GM21515 (cell line): Measurements from ENCODE around the gene CAPG.
"Not testable (repeated sequence)": the region's sequence is repeated elsewhere in the genome, so short reads cannot be mapped to it uniquely, and the experiment has no call there.

Source experiments
- ATAC-seq: cut with Tn5 transposase; IDR thresholded peaks from one replicate; pipeline ENCODE4 v1.9.1; 2021; ENCODE audit not compliant: unreplicated experiment

Gene CAPG

DNA sequence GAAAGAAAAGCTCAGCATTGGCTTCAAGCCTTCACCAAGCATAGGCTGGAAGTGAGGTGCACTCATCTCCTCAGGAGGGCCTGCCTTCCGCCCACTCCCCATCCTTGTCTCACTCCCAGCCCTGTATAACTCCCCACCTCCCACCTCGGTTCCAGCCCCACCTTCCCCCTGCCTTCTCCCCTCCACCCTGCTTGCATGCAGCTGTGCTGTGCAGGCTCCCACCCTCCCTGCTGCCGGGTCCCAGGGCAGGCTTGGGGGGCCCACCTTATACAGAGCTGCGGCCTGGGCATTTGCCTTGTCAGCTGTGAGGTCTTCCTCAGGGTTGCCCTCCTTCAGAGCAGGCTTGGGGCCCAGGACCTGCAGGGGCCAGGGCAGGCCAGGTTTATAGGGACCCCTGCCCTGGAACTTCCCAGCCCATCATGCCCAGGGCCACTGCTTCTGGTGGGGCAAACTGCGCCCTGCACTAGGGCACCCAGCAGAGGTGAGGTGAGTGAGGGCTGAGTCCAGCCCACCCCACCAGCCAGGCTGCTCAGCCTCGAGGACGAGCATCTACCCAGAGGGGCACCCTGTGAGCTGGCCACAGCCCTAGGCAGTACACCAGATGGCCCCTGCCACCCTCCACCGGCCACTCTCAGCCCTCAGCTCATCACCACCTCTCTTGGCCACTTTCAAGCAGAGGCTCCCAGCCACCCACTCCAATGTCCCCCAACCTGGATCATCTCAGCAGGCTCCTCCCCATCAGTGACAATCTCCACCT is 11.6 kb downstream of the CAPG start:
- ATAC-seq, result no peak

- no peak for ATAC-seq
These were observed 12.2 kb downstream of the CAPG start for GRCh38 chr2:85397925-85398331.

- ATAC-seq, result no peak
These were observed 13.4 kb downstream of the CAPG start for GRCh38 chr2:85396531-85397470.

DNA sequence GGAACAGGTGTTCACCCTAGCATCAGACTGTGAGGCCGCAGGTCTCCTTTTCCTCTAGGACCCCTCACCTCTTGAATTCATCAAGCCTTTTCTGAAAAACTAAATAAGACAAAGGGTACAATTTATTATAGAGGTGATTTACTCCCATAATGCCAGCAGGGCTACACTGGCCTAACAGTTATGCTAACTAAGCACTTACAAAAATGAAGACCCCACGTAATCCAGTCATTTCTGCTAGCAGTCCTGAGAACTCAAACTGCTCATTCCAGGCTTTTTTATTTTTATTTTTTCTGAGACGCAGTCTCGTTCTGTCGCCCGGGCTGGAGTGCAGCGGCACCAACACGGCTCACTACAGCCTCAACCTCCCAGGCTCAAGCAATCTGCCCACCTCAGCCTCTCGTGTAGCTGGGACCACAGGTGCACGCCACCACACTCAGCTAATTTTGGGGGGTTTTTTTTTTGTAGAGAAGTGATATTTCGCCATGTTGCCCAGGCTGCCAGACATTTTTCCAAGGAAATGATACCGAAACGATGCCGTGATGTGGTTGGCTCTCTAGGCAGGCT is 14.2 kb downstream of the CAPG start:
- ATAC-seq, result no peak

DNA sequence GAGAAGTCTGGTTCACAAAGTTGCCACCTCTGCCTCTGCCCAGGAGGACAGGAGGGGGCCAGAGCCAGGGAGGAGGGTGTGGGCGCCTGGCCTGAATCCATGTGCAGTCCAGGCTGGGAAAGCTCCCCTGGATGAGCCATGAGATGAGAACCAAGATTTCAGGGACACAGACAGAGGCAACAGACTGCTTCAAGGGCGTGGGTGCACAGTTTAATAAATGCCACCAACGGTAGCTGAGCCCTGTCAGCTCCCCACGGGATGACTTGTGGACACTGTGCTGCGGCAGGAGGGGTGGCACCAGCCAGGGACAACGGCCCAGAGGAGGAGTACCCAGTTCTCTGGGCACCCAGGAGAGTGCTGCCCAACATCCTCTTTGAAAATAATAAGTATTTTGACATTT is 15.2 kb downstream of the CAPG start:
- ATAC-seq, result no peak

- ATAC-seq, result no peak
These were observed 15.9 kb downstream of the CAPG start for GRCh38 chr2:85394261-85394681.

GRCh38 chr2:85393836-85394235 is 16.3 kb downstream of the CAPG start:
- ATAC-seq, result no peak

DNA sequence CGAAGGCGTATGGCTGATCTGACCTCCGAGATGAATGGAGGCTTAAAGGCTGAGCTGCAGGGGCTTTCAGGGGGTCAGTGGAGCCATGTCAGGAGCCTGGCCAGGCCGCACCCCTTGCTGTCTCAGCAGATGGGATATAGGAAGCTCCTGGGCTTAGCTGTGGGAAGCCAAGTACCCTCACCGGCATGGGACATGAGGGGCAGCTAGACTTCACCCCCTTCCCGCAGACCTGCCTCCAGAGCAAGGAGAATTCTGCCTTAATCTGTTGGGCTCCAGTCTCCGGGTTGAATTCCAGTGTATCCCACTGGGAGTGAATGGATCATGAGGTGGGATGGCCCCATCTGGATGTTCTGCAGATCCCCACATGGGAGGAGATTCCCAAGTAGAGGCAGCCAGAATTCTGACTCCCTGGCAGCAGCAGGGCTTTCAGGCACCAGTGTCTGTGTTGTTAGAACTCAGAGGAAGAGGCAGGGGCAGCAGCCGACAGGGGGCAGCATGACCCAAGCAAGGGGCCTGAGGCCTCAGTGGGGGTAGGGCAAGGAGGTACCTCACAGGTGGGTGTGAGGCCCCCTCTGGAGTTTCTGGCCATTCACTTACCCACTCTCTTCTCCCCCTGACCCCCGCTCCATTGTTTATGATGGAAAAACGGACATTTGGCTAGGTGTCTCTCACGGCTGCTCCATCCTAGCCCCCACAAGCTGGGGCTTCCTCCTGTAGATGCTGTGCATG is 19.1 kb downstream of the CAPG start:
- ATAC-seq, result no peak

DNA sequence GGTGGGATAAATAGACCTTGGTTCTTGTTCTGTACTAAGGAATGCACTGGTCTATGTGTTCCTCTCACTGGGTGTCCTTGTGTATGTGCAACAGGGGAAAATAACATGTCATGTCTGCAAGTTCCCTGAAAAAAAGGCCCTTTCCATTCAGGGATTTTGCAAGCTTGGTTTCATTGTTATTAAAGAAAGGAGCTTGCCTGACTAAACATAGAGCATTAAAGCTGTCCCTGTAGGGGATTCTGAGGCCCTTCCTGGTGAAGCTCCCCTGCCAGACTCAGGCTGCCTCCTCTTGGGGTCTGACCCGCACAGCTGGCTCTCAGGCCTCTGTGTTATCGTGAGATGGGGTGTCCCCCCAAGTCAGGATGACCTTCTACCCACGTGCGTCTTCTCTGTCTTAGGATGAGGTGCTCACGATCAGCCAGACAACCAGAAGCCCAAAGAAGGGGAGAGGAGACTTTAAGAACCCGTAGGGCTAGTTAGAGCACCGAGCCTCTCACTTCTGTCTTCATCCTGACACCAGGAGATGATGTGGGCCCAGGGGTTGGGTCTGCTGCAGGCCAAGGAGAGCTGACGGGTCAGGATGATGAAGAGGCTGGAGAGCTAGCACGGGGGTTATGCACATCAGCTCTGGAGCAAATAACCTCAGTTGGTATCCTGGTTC is 21.2 kb downstream of the CAPG start:
- no peak for ATAC-seq

DNA sequence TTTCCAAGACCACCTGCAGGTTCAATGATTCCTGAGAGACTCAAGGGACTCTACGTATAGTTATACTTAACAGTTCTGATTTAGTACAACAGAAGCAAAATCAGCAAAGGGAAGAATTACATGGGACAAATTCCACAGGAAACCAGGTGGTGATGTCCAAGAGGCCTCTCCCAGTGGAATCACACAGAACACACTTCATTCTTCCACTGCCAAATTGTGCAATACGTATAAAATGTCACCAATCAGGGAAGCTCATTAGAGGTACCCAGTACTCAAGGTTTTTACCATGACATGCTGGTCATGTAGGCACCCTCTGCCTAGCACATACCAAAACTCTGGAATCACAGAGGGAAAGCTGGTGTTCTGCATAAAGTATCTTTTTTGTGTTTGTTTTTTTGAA is 22.4 kb downstream of the CAPG start:
- no peak for ATAC-seq

DNA sequence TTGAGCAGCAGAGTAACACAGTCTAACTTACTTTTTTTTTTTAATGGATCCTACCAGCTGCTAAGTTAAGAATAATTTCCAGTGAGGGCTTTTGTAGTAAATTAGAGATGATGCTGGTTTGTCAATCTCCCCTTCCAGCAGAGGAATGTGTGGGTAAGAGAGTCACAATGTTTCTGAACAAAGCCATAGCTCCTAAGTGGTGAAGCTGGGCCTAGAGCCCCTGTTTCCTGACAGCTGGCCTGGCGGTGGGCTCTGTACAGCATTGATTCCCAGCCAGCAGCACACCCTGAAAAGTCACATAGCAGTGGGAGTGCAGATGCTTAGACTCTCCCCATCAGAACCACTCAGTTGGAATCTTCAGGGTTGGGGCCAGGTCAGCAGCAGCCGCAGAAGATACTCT is 24.4 kb downstream of the CAPG start:
- ATAC-seq, result no peak

DNA sequence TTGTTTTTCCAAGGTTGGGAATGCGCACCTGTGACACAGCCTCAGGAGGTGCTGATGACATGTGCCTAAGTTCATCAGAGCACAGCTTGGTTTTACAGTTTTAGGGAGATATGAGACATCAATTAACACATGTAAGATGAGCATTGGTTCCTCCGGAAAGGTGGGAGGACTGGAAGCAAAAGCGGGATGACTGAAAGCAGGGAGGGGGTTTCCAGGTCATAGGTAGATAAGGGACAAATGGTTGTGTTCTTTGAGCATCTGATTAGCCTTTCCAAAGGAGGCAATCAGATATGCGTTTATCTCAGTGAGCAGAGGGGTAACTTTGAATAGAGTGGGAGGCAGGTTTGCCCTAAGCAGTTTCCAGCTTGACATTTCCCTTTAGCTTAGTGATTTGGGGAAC is 26.3 kb downstream of the CAPG start:
- ATAC-seq, result no peak

DNA sequence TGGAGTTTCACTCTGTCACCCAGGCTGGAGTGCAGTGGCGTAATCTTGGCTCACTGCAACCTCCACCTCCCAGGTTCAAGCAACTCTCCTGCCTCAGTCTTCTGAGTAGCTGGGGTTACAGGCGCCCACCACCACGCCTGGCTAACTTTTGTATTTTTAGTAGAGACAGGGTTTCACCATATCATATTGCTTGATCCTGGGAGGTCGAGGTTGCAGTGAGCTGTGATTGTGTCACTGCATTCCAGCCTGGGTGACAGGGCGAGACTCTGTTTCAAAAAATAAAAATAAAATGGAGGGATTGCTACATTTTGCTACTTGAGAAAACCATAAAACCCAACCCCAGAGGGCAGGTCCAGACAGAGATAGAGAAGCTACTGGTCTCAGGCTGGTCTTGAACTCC is 27.0 kb downstream of the CAPG start:
- not testable (repeated sequence) for ATAC-seq

DNA sequence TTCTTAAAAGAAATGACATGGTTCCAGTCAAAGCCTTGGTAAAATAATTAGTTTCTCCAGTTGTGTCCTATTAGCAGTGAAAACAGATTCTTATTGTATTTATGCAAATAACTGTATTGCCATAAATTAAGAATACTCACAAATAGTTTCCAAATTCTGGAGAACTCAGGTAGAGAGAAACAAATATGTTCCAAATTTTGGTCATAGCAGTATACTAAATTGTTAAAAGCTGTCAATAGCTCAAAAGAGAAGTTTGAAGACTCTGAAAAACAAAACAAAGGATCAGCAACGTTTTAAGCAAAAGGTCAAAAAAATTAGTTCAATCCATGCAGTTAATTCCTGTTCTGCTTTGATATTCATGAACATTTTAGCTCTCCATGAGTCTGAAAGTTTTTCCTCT is 30.1 kb downstream of the CAPG start:
- no peak for ATAC-seq

DNA sequence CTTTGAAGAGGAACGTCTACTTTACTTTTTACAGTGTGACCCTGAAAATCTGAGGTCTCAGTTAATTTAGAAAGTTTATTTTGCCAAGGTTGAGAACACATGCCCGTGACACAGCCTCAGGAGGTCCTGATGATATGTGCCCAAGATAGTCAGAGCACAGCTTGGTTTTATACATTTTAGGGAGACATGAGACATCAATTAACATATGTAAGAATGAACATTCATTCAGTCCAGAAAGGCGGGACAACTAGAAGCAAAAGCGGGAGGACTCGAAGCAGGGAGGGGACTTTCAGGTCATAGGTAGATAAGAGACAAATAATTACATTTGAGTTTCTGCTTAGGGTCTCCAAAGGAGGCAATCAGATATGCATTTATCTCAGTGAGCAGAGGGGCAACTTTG is 31.9 kb downstream of the CAPG start:
- no peak for ATAC-seq

GRCh38 chr2:85377083-85377482 is 33.1 kb downstream of the CAPG start:
- ATAC-seq, result no peak

GRCh38 chr2:85376291-85377065 is 33.7 kb downstream of the CAPG start:
- no peak for ATAC-seq

DNA sequence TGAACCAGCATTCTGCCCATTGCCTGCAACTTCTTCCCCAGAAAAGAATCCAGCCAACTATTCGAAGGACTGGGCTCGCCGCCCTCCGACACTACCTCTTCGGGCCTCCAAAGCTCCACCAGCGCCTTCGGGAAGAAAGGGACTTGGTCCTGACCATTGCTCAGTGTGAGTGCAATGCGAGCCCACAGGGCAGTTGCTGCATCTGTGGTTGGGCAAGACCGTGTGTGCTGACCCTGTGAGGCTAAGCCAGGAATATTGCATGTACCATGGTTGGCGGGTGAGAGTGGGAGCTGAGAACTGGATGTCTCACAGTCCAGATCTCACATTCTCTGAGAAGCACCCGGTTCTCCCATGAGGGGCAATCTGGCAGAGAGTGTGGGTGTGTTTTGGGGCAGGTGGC is 39.1 kb downstream of the CAPG start:
- ATAC-seq, result no peak

DNA sequence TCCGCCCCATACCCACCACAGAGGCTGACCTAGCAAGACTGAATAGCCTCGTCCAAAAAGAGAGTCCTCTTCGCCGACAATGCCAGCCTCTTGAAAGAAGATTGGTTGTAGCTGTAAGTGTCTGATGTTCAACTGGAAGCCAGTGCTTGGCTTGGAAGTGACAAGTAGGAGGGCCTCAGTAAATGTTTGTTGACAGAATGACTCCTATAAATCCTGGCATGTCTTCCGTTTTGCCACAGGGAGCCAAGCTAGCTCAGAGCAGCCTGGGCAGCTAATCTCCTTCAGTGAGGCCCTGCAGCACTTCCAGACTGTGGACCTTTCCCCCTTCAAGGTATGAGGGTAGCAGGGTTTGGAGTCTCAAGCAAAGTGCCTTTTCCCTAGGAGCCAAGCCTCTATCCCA is 40.7 kb downstream of the CAPG start:
- no peak for ATAC-seq

- ATAC-seq, result no peak
These were observed 41.2 kb downstream of the CAPG start for GRCh38 chr2:85368921-85369320.
